ENCODE measurements around the gene CAMK4.

- no peak for TF ChIP-seq POLR2AphosphoS5 (IDR thresholded peaks at IDR 0.05; ENCODE audit: low read depth)
- TF ChIP-seq, protein P1, sequence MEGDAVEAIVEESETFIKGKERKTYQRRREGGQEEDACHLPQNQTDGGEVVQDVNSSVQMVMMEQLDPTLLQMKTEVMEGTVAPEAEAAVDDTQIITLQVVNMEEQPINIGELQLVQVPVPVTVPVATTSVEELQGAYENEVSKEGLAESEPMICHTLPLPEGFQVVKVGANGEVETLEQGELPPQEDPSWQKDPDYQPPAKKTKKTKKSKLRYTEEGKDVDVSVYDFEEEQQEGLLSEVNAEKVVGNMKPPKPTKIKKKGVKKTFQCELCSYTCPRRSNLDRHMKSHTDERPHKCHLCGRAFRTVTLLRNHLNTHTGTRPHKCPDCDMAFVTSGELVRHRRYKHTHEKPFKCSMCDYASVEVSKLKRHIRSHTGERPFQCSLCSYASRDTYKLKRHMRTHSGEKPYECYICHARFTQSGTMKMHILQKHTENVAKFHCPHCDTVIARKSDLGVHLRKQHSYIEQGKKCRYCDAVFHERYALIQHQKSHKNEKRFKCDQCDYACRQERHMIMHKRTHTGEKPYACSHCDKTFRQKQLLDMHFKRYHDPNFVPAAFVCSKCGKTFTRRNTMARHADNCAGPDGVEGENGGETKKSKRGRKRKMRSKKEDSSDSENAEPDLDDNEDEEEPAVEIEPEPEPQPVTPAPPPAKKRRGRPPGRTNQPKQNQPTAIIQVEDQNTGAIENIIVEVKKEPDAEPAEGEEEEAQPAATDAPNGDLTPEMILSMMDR (conservative IDR thresholded peaks at IDR 0.05; ENCODE audit: low read depth in 2 of 2): no peak
- TF ChIP-seq EZH2 (IDR thresholded peaks at IDR 0.05; ENCODE audit: low read depth, unreplicated experiment): no peak
- TF ChIP-seq CREB1 (CRISPR knock-in tag; IDR thresholded peaks at IDR 0.05; ENCODE audit: low read depth): no peak
- no peak for TF ChIP-seq ZNF114 (CRISPR knock-in tag; IDR thresholded peaks at IDR 0.05)
- TF ChIP-seq EZH2phosphoT487 (IDR thresholded peaks at IDR 0.05; ENCODE audit: unreplicated experiment): no peak
- TF ChIP-seq ZNF331 (CRISPR knock-in tag; IDR thresholded peaks at IDR 0.05; ENCODE audit: low read depth): no peak
- TF ChIP-seq ZNF462 (CRISPR knock-in tag; IDR thresholded peaks at IDR 0.05): no peak
Observed at GRCh38 chr5:111268300-111268699, 44.1 kb downstream of the CAMK4 start.
